Limb (tissue), 2 donors: ENCODE data around the gene VPS18.

Experiments
- DNase-seq, 2 donors: peaks; one replicate each; pipeline ENCODE4 v3.0.0-alpha.2; 2016; ENCODE audit errors: extremely low spot score in 2 of 2

VPS18 gene

DNA sequence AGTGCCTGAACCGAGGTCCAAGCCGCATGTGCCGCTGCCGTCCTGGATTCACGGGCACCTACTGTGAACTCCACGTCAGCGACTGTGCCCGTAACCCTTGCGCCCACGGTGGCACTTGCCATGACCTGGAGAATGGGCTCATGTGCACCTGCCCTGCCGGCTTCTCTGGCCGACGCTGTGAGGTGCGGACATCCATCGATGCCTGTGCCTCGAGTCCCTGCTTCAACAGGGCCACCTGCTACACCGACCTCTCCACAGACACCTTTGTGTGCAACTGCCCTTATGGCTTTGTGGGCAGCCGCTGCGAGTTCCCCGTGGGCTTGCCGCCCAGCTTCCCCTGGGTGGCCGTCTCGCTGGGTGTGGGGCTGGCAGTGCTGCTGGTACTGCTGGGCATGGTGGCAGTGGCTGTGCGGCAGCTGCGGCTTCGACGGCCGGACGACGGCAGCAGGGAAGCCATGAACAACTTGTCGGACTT lies 42.0 kb downstream of the VPS18 start:
- no peak for DNase-seq

DNA sequence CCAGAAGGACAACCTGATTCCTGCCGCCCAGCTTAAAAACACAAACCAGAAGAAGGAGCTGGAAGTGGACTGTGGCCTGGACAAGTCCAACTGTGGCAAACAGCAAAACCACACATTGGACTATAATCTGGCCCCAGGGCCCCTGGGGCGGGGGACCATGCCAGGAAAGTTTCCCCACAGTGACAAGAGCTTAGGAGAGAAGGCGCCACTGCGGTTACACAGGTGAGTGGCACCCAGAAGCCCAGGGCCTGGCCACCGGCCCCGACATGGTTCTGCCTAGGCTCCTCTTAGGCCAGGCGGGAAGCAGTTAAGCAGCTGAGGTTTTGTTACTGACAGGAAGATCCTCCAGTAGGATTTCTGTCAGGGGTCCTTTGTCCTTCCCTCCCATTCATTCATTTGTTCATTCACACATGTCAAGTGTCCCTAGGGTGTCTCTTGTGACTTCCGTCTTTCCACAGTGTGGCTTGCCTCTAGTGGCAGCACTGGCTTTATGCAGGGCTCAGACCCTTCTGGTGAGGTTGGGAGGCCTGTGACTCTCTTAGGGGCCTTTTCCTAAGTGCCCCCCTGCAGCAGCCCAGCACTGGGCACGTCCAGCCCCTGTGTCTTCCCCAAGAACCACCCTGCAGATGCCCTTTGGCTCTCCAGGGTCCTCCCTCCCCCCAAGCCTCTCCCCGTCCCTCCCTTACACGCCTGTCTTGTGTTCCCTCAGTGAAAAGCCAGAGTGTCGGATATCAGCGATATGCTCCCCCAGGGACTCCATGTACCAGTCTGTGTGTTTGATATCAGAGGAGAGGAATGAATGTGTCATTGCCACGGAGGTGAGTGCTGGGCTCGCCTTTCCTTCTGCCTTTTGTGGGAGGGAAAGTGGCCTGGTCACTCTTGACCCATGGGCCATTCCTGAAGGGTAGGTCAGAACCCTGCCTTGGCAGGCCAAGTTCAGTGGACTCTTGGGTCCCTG lies 42.7 kb downstream of the VPS18 start:
- no peak for DNase-seq

DNA sequence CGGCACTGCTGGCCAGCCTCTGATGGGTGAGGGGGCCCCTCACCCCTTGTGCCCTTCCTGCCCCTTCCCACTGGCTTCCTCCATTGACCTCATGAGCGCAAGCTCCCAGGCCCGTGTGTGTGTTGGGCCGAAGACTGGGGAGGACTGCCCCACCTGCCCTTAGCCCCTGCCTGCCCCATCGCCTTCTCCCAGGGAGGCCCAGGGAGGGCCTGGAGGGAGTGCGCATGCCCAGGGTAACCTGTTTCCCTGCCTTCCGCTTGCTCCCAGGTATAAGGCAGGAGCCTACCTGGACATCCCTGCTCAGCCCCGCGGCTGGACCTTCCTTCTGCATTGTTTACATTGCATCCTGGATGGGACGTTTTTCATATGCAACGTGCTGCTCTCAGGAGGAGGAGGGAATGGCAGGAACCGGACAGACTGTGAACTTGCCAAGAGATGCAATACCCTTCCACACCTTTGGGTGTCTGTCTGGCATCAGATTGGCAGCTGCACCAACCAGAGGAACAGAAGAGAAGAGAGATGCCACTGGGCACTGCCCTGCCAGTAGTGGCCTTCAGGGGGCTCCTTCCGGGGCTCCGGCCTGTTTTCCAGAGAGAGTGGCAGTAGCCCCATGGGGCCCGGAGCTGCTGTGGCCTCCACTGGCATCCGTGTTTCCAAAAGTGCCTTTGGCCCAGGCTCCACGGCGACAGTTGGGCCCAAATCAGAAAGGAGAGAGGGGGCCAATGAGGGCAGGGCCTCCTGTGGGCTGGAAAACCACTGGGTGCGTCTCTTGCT lies 43.7 kb downstream of the VPS18 start:
- no peak for DNase-seq

DNA sequence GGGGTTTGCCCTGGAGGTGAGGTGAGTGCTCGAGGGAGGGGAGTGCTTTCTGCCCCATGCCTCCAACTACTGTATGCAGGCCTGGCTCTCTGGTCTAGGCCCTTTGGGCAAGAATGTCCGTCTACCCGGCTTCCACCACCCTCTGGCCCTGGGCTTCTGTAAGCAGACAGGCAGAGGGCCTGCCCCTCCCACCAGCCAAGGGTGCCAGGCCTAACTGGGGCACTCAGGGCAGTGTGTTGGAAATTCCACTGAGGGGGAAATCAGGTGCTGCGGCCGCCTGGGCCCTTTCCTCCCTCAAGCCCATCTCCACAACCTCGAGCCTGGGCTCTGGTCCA lies 44.3 kb downstream of the VPS18 start:
- DNase-seq = no peak

DNA sequence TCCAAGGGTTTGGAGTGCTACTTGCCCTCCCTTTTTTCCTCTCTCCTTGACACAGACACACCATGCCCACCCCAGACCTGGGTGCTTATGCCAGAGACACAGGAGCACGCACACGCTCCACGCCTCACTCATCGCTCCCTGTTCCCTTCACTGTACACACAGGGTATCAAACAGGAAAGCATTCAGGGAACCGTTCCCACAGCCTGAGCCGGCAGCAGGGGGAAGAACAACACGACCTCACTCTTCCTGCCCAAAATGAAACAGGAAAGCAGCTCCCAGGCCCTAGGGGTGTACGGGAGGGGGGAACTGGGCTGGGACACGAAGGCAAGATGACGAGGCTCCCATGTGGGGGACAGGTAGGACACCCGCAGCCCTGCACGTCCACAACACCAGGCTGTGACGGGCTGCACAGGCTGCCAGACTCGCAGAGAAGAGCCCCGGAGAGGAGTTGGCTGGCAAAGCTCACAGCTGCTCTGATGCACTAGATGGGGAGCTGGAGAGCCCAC lies 46.1 kb downstream of the VPS18 start:
- DNase-seq = no peak

DNA sequence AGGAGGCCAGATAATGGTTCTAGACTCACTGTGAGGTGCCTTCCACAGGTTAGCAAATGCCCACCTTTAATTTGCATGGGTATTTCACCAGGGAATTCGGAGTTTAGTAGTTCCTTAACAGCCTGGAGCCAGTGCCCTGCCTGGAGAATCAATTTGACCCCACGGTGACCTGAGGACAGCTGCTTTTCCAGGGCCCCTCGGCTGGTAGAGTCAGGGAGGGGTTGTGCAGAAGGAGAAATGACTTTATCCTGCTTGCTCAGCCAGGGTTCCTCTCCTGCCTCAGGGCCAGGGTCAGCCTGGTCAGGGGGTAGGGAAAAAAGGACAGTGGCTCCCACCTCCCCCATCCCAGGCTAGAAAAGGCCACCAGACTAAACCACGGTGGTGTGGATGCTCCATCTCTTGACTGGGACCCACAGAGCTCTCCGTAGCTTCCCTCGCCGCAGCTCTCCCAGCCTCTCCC lies 46.8 kb downstream of the VPS18 start:
- no peak for DNase-seq

DNA sequence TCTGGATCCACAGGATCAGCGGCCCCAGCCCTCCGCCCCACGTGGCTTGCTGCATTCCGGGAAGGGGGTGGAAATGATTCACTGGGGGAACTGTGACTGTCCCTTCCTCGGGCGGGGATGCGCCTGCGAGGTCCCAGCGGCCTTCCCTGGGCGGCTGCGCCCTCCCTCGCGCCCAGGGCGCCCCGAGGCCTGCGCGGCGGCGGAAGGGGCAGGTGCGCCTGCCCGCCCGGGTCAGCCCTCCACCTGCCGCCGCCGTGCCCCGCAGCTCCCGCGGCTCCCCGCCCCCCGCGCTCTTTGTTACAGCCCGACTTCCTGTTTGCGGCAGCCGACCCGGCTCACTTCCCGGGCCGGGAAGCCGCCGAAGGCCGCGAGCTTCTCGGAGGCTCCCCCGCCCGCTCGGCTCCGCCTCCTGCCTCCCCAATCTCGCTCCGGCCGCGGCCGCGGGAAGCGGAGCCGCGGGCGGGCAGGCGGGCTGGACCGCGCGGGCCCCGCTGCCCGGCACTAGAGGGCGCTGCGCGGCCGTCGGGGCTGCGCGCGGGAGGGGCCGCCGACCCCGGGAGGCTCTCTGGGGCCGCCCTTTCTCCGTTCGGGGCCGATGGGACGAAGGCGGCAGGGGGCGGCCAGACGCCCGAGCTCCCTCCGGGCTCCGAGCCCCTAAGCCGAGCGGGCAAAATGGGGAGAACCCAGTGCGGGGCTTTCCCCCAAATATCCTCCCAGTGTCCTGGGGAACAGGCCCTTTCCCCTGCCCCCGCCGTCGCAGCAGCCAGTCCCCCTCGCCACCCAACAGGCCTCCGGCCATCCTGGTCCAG lies 47.5 kb downstream of the VPS18 start:
- peak; percentile 61 to 82 for DNase-seq

DNA sequence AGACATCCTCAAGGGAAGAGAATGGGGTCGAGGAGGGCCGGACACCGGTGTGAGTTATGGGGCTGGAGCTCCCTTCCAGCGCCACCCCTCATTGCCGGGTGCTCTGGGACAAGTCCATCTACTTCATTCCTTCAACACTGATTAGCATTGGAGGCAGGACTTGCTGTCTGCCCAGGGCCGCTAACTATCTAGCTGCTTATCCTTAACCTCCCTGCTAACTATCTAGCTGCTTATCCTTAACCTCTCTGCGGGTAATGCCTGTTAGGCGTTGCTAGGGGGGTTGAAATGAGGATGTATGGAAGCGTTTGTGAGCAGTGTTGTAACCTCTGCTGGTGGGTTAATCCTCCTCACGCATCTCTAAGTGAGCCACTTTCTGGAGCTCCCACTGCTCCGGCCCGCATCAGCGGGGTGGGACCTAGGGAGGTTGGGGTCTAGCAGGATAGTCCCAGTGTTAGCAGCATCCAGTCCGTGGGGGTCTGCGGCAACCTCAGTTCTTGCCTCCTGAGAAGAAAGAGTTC lies 48.1 kb downstream of the VPS18 start:
- no peak for DNase-seq

DNA sequence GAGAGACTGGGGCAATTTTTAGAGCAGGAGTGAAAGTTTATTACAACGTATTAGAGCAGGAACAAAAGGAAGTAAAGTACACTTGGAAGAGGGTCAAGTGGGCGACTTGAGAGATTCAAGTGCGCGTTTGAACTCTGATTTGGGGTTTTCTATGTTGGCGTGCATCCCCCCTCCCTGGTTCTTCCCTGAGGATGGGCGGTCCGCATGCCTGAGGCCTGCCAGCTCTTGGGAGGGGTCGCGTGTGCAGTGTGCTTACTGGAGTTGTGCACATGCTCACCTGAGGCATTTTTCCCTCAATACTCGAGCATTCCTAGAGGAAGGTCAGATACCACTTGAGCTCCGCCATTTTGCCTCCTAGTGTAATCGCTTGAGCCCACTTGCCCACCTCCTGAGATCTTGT lies 48.6 kb downstream of the VPS18 start:
- DNase-seq = no peak

DNA sequence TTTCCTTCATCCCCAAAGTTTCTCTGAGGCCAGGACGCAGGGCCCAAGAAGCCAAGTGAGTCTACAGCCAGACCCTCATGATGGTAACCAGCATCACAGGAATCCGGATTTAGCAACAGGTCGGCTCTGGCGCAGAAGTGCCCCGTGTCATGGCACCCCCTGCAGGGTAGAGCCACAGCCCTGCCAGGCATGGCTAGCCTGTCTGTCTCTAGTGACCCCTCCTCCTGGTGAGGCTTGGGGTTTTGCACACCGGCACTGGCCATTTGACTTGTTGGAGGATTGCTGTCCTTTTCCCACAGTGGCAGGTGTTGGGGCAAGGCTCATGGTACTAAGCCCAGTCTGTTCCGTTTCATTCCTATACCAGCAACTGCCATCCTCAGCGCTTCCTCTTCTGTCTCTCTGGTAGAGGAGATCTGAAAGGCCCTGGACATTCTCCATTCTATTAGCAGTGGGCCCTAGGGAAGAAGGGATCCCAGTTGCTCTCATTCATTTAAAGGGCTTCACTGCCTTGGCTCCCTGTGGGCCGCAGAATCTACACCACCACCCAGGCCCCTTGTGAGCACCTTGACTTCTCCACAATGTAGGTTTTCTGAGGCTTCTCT lies 49.6 kb downstream of the VPS18 start:
- DNase-seq = no peak

DNA sequence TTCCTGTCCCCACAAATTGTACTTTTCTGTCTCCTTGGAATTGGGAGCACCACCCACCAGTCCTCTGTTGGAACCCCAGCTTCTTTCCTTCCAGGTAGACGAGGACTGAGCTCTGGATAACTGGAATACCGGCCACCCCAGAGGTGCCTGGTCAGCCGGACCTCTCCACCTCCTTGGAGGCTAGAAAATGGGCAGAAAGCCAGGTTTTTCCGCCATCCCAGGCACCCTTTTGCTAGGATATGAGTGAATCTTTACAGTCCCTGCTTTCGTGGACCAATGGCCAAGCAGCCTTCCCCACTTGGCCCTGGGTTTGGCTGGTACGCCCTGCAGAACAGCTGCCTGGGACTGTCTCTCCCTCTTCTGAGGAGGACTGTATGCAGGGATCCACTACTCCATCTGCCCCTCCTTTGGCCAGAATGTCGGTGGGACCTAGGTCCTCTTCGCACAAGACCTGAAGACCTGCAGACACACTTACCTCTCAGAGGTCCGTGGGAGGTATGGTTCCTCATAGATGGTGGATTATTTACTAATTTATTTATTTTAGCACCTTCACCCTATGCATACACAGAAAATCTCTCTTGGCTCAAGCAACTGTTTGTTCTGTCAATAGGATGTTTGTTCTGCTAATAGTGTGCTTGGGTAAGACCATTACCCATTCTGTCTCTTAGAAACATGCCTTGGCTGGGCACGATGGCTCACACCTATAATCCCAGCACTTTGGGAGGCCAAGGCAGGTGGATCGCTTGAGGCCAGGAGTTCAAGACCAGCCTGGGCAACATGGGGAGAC lies 50.5 kb downstream of the VPS18 start:
- no peak for DNase-seq

DNA sequence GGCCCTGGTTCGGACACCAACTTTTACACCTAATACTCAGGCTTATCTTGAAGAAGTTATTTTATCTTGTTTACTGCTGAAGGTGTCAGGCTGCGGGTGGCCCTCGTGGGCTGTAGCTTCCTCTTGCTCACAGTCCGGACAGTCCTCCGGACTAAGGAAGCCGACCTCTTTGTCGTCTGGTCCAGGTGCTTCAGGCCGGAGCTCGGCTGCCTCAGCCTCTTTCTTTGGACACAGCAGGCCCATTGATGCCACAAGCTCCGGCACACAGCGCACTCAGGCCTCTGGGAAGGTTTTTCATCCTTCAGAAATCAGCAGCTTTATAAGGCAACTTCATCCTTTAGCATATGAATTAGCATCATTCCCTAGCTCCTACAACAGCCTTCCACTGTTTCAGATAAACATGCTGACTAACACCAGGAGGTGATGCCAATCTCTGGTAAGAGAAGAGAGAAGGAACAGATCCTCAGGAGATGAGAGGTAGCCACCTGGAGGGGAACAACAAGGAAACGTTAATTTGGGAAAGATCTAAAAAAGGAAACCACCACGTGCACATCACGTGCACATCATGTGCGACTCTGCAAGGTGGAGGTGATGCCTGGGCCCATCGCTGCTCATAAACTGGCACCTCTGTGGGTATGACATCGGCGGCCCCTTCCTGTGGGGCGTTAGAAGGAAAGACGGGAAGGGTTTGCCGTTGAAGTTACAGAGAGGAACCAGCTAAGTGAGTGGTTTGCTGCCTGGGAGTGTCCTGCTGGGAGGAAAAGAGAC lies 54.6 kb downstream of the VPS18 start:
- no peak for DNase-seq

DNA sequence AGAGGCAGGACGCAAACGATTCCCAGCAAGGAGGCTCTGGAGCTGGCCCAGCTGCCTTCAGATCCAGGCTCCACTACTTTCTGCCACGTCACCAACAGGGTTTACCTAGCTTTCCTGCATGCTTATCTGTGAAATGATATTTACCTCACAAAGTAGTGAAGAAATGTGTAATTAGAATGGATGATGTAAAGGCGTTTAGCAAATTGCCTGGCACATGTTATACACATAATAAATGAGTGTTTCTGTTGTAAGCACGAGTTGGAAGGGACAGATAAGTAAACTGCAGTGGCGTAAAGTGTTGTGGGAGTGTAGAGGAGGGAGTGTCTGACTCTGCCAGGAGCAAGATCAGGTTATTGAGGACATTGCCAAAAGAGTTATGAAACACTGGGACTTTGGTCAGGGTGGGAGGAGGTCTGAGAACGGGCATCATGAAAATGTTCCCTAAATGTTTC lies 55.5 kb downstream of the VPS18 start:
- DNase-seq = no peak

DNA sequence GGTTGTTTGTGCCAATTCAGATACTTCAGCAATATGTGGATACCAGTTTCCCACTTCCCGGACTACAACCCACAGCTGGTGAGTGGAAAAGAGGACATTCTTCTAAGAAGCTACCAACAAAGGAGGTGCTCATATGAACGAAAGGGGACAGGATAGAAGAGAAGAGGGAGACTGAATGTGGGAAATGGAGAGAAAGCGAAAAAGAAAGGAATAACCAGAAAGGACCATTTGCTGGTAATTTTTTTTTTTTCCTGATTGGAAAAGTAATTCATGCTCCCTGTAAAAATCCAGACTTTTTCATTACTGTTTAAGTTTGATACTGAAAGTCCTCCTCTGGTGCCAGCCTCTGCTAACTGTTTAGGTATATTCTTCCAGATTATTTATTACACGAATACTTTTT lies 57.5 kb downstream of the VPS18 start:
- DNase-seq = no peak

DNA sequence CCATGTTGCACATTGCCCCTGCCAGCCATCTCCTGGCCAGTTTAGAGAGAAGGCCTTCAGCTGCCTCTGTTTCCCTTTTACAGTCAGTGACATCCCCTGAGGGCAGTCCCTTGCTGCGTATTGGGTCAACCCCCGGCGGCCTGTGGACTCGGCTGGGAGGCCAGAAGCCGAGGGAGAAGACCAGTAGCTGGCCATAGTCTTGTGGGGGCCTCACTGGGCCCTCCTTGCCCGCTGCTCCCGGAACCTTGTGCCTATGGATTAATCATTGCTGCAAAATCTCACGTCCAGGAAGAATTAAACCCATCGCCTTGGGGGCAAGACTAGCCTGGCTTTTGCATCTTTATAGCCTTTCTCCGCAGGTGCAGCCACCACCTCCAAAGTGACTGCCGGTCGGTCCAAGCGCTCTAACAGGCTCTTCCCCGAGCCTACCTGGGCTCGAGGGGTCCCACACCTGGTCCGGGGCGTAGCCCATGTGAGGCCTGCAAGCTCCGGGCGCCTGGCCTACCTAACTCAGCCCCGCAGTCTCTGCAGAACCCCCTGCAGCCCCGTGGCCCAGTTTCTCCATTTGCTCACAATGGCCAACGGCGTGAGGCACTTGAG lies 58.2 kb downstream of the VPS18 start:
- no peak for DNase-seq

DNA sequence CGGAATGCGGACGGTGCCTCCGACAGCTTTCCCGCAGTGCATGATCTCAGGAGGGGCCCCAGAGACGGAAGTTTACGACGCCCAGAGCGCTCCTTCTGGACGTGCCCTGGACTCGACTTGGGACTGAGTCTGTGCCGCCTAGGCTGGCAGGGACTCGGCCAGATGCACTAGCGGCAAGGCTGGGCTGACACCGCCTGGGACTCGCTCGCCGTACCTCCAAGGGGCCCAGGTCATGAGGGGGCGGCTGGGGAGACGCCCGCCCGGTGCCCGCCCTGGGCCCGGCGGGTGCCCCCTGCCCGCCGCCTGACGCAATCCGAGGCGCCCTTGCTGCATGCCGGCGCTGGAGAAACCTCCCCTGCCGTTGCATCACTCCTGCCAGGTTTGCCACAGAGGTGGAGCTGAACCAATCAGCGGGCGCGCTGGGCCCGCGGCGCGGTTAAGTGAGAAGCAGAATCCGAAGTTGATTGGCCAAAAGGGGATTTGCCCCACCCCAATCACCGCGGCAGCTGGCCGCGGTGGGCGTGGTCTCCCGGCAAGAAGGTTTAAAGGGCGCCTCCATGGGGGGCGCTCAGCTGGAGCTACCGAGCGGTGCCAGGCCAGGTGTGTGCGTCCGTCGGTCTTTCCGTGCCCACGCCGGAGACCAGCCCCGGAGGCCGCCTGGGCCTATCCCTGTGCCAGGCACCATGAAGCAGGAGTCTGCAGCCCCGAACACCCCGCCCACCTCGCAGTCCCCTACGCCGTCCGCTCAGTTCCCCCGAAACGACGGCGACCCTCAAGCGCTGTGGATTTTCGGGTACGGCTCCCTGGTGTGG lies 58.9 kb downstream of the VPS18 start, which contains the start of gene CHAC1:
Gene CHAC1, plus strand, starts transcription at position 571 of the 812 bp plus-strand sequence. Its CDS starts 113 bp downstream, at position 684.
- DNase-seq = peak; percentile 86 to 91
